ENCODE results near the gene SUSD2. TPM values are rescaled to one million over a fixed set of nuclear protein-coding genes. Genes with fewer than 3 reads are reported as not detected.
A peak's percentile ranks its signal among the peaks of the same experiment; 100 is the strongest.

The SUSD2 gene
- polyA plus RNA-seq, 2 donors: 0.73 to 1.4 TPM

DNA sequence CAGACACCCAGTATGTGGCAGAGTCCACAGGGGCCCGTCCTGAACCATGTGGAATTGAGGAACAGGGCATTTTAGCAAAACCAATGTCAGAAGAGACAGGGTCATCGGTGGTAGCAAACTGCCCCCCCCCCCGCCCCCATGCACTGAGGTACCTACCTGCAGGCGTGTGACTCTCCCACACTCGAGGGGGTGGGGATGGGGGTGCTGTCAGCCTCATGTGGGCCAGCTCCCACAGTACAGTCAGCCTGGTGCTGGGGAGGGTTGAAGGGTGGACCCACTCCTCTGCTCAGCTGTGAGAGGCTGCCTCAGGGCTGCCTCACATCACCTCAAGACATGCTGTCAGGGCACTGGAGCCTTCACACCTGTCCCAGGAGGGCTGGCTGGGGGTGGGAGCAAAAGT lies 10.7 kb upstream of the SUSD2 start:
- H3K4me1 ChIP-seq (ENCODE audit: control insufficient read depth in 2 of 2, insufficient read depth in 2 of 2, low read length in 1 of 2): no peaks in the 10 kb centered on the region
- H3K27me3 ChIP-seq (ENCODE audit: control insufficient read depth in 1 of 2, insufficient read depth in 2 of 2, low read length in 2 of 2): no peaks in the 10 kb centered on the region
- H3K4me3 ChIP-seq (ENCODE audit: low read depth in 1 of 2, low read length in 2 of 2): no peak overlapping the region
- H3K36me3 ChIP-seq (ENCODE audit: control insufficient read depth in 2 of 2, insufficient read depth in 2 of 2, low read length in 1 of 2): peaks cover 16 to 54% of the 10 kb centered on the region in 2 donors
- WGBS, 2 donors: 86 to 89% methylated on average over 5 of the region's 5 CpGs
- no peaks in the 10 kb centered on the region for H3K9me3 ChIP-seq (ENCODE audit: control insufficient read depth in 2 of 2, insufficient read depth in 1 of 2, low read depth in 1 of 2, low read length in 1 of 2)
- no peak overlapping the region for H3K27ac ChIP-seq (ENCODE audit: low read depth in 2 of 2, low read length in 1 of 2)

DNA sequence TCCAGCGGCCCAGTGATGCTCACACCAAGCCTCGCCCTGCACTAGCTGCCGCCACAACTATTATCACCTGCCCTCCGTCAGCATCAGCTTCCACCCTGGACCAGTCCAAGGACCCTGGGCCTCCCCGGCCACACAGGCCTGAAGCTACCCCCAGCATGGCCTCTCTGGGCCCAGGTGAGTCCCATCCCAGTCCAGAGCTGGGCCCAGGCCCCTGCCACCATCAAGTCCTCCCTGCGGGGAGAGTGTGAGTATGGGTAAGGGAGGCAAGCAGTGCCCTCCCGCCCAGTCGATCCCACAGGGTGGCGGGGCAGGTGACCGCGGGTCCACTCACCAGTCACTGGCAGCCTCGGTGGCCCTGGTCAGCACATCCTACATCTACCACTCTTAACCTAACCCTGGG lies 9.5 kb upstream of the SUSD2 start:
- no peaks in the 10 kb centered on the region for H3K27me3 ChIP-seq (ENCODE audit: control insufficient read depth in 1 of 2, insufficient read depth in 2 of 2, low read length in 2 of 2)
- no peak overlapping the region for H3K27ac ChIP-seq (ENCODE audit: low read depth in 2 of 2, low read length in 1 of 2)
- WGBS, 2 donors: 91 to 94% methylated on average over 12 of the region's 12 CpGs
- H3K9me3 ChIP-seq (ENCODE audit: control insufficient read depth in 2 of 2, insufficient read depth in 1 of 2, low read depth in 1 of 2, low read length in 1 of 2): no peaks in the 10 kb centered on the region
- H3K36me3 ChIP-seq (ENCODE audit: control insufficient read depth in 2 of 2, insufficient read depth in 2 of 2, low read length in 1 of 2): peaks cover 18 to 56% of the 10 kb centered on the region in 2 donors
- H3K4me3 ChIP-seq (ENCODE audit: low read depth in 1 of 2, low read length in 2 of 2): no peak overlapping the region
- no peaks in the 10 kb centered on the region for H3K4me1 ChIP-seq (ENCODE audit: control insufficient read depth in 2 of 2, insufficient read depth in 2 of 2, low read length in 1 of 2)

DNA sequence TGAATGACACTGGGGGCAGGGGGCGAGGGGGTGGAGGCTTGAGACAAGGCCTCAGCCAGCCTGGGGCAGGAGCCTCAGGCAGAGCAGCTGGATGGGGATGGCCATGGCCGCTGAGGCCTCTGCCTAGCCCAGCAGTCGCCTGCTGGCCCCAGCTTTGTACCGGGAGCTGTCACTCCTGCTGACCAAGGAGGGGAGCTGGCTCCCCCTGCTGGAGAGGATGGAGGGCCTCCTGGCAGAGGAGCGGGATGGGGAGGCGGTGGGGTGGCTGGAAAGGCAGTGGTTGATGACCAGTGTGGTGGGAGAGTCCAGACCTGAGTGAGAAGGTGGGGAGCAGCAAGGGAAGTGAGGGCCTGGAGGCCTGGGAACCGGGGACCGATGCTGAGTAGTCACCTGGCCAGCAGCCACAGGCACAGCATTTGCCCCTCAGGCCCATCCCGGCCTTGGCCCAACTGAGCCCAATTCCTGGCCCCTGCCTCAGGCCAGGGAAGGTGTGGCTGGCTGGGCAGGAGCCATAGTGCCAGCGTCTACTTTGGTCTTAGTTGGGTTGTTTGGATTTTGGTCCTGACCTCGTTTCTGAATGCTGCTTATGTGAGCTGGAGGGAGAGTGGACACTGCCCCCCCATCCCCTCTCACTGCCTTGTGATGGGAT lies 6.0 kb upstream of the SUSD2 start:
- Histone ChIP-seq H3K27me3 (ENCODE audit: control insufficient read depth in 1 of 2, insufficient read depth in 2 of 2, low read length in 2 of 2) (no peaks in the 10 kb centered on the region), H3K36me3 (ENCODE audit: control insufficient read depth in 2 of 2, insufficient read depth in 2 of 2, low read length in 1 of 2) (peaks cover 15 to 44% of the 10 kb centered on the region in 2 donors), H3K27ac (ENCODE audit: low read depth in 2 of 2, low read length in 1 of 2) (peak overlapping the region in 1 of 2 donors; percentile 44), H3K4me3 (ENCODE audit: low read depth in 1 of 2, low read length in 2 of 2) (no peak overlapping the region), H3K9me3 (ENCODE audit: control insufficient read depth in 2 of 2, insufficient read depth in 1 of 2, low read depth in 1 of 2, low read length in 1 of 2) (no peaks in the 10 kb centered on the region), H3K4me1 (ENCODE audit: control insufficient read depth in 2 of 2, insufficient read depth in 2 of 2, low read length in 1 of 2) (no peaks in the 10 kb centered on the region)
- 42 to 43% methylated on average over 11 of the region's 11 CpGs for WGBS, 2 donors

DNA sequence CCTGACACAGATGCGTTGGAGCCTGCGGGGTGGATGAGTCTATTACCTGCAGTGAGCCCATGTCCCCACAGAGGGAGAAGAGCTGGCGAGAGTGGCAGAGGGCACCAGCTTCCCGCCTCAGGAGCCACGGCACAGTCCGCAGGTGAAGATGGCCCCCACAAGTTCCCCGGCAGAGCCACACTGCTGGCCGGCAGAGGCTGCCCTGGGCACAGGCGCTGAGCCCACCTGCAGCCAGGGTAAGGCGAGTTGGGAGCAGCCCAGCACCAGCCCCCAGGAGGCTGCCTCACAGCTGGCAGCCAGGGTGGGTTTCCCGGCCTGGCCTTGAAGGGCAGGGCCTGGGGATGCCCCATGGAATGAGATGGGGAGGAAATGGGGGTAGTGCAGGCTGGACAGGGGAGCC lies 5.2 kb upstream of the SUSD2 start:
- peaks cover 15 to 42% of the 10 kb centered on the region in 2 donors for H3K36me3 ChIP-seq (ENCODE audit: control insufficient read depth in 2 of 2, insufficient read depth in 2 of 2, low read length in 1 of 2)
- H3K4me1 ChIP-seq (ENCODE audit: control insufficient read depth in 2 of 2, insufficient read depth in 2 of 2, low read length in 1 of 2): peaks cover 0 to 2% of the 10 kb centered on the region in 2 donors
- H3K27me3 ChIP-seq (ENCODE audit: control insufficient read depth in 1 of 2, insufficient read depth in 2 of 2, low read length in 2 of 2): no peaks in the 10 kb centered on the region
- 90 to 95% methylated on average over 11 of the region's 11 CpGs for WGBS, 2 donors
- H3K4me3 ChIP-seq (ENCODE audit: low read depth in 1 of 2, low read length in 2 of 2): no peak overlapping the region
- no peaks in the 10 kb centered on the region for H3K9me3 ChIP-seq (ENCODE audit: control insufficient read depth in 2 of 2, insufficient read depth in 1 of 2, low read depth in 1 of 2, low read length in 1 of 2)
- peak overlapping the region; percentile 11 to 55 for H3K27ac ChIP-seq (ENCODE audit: low read depth in 2 of 2, low read length in 1 of 2)

DNA sequence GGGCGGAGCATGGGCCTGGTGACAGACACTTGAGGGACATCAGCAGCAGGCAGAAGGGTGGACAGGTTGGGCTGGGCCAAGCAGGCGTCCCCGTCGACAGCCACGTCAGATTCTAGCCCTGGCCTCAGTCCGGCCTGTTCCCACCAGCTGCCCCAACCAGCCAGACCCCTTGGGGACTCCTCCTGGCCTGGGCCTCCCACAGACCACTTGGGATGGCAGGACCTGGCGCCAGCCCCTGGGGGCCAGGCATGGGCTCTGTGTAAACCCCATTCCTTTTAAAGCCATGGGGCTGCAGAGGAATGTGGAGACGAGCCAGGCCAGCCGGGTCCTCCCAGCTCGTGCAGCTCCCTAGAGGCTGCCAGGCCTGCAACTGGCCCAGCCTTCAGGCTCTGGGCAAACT lies 4.7 kb upstream of the SUSD2 start:
- Histone ChIP-seq H3K9me3 (ENCODE audit: control insufficient read depth in 2 of 2, insufficient read depth in 1 of 2, low read depth in 1 of 2, low read length in 1 of 2) (no peaks in the 10 kb centered on the region), H3K4me3 (ENCODE audit: low read depth in 1 of 2, low read length in 2 of 2) (no peak overlapping the region), H3K4me1 (ENCODE audit: control insufficient read depth in 2 of 2, insufficient read depth in 2 of 2, low read length in 1 of 2) (peaks cover 3 to 4% of the 10 kb centered on the region in 2 donors), H3K27me3 (ENCODE audit: control insufficient read depth in 1 of 2, insufficient read depth in 2 of 2, low read length in 2 of 2) (no peaks in the 10 kb centered on the region), H3K36me3 (ENCODE audit: control insufficient read depth in 2 of 2, insufficient read depth in 2 of 2, low read length in 1 of 2) (peaks cover 12 to 42% of the 10 kb centered on the region in 2 donors), H3K27ac (ENCODE audit: low read depth in 2 of 2, low read length in 1 of 2) (peak overlapping the region in 1 of 2 donors; percentile 55)
- WGBS, 2 donors: 69 to 80% methylated on average over 6 to 10 of the region's 10 CpGs

DNA sequence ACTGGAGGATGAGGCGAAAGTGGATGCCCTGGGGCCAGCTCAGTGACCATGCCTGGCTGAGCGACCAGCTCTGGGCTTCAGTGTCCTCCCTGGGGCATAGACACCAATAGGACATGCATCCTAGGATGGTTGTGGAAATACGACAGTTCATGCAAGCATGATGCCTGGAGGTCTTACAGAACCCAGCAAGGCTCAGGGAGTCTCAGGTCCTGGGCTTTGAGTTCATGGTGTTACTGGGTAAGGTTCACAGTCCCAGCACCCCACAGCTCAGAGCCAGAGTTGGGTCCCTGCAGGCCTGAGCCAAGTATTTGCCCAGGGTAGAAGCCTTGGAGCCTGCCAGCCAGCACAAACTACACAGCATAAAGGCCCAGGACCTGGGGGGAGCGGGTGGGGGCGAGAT lies 4.2 kb upstream of the SUSD2 start:
- 86 to 90% methylated on average over 5 of the region's 5 CpGs for WGBS, 2 donors
- peaks cover 11 to 38% of the 10 kb centered on the region in 2 donors for H3K36me3 ChIP-seq (ENCODE audit: control insufficient read depth in 2 of 2, insufficient read depth in 2 of 2, low read length in 1 of 2)
- no peaks in the 10 kb centered on the region for H3K9me3 ChIP-seq (ENCODE audit: control insufficient read depth in 2 of 2, insufficient read depth in 1 of 2, low read depth in 1 of 2, low read length in 1 of 2)
- H3K27ac ChIP-seq (ENCODE audit: low read depth in 2 of 2, low read length in 1 of 2): peak overlapping the region in 1 of 2 donors; percentile 59
- H3K27me3 ChIP-seq (ENCODE audit: control insufficient read depth in 1 of 2, insufficient read depth in 2 of 2, low read length in 2 of 2): no peaks in the 10 kb centered on the region
- H3K4me1 ChIP-seq (ENCODE audit: control insufficient read depth in 2 of 2, insufficient read depth in 2 of 2, low read length in 1 of 2): peaks cover 5 to 6% of the 10 kb centered on the region in 2 donors
- no peak overlapping the region for H3K4me3 ChIP-seq (ENCODE audit: low read depth in 1 of 2, low read length in 2 of 2)

DNA sequence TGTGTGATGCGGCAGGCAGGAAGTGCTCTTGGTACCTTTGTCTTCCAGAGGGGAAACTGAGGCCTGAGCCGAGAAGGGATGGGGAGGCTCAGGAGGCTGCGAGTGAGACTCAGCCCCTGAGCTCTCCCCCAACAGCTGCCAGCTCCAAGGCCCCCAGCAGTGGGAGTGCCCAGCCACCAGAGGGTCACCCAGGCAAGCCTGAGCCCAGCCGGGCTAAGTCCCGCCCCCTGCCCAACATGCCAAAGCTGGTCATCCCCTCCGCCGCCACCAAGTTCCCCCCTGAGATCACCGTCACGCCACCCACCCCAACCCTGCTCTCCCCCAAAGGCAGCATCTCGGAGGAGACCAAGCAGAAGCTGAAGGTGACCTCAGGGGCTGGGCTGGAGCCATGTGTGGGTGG lies 3.8 kb upstream of the SUSD2 start:
- peak overlapping the region in 1 of 2 donors; percentile 59 for H3K27ac ChIP-seq (ENCODE audit: low read depth in 2 of 2, low read length in 1 of 2)
- H3K27me3 ChIP-seq (ENCODE audit: control insufficient read depth in 1 of 2, insufficient read depth in 2 of 2, low read length in 2 of 2): no peaks in the 10 kb centered on the region
- H3K4me3 ChIP-seq (ENCODE audit: low read depth in 1 of 2, low read length in 2 of 2): no peak overlapping the region
- H3K36me3 ChIP-seq (ENCODE audit: control insufficient read depth in 2 of 2, insufficient read depth in 2 of 2, low read length in 1 of 2): peaks cover 7 to 34% of the 10 kb centered on the region in 2 donors
- 89 to 93% methylated on average over 10 of the region's 10 CpGs for WGBS, 2 donors
- H3K4me1 ChIP-seq (ENCODE audit: control insufficient read depth in 2 of 2, insufficient read depth in 2 of 2, low read length in 1 of 2): peaks cover 5 to 7% of the 10 kb centered on the region in 2 donors
- no peaks in the 10 kb centered on the region for H3K9me3 ChIP-seq (ENCODE audit: control insufficient read depth in 2 of 2, insufficient read depth in 1 of 2, low read depth in 1 of 2, low read length in 1 of 2)

DNA sequence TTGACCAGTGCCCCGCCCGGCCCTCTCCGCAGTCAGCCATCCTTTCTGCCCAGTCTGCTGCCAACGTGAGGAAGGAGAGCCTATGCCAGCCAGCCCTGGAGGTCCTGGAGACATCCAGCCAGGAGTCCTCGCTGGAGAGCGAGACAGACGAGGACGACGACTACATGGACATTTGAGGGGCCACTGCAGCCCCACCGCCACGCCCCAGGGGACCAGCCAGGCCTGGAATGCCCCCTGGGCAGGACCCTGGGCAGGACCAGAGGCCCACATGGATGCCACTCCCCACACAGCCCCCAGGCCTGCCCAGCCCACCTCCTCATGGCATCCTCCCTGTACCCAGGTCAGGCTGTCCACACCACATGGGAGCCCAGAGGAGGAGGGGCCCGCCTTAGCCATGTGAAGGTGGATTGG lies 3.3 kb upstream of the SUSD2 start:
- H3K27ac ChIP-seq (ENCODE audit: low read depth in 2 of 2, low read length in 1 of 2): no peak overlapping the region
- no peaks in the 10 kb centered on the region for H3K9me3 ChIP-seq (ENCODE audit: control insufficient read depth in 2 of 2, insufficient read depth in 1 of 2, low read depth in 1 of 2, low read length in 1 of 2)
- no peaks in the 10 kb centered on the region for H3K27me3 ChIP-seq (ENCODE audit: control insufficient read depth in 1 of 2, insufficient read depth in 2 of 2, low read length in 2 of 2)
- peaks cover 5 to 7% of the 10 kb centered on the region in 2 donors for H3K4me1 ChIP-seq (ENCODE audit: control insufficient read depth in 2 of 2, insufficient read depth in 2 of 2, low read length in 1 of 2)
- no peak overlapping the region for H3K4me3 ChIP-seq (ENCODE audit: low read depth in 1 of 2, low read length in 2 of 2)
- H3K36me3 ChIP-seq (ENCODE audit: control insufficient read depth in 2 of 2, insufficient read depth in 2 of 2, low read length in 1 of 2): peaks cover 3 to 28% of the 10 kb centered on the region in 2 donors
- WGBS, 2 donors: 86 to 90% methylated on average over 9 to 12 of the region's 12 CpGs

DNA sequence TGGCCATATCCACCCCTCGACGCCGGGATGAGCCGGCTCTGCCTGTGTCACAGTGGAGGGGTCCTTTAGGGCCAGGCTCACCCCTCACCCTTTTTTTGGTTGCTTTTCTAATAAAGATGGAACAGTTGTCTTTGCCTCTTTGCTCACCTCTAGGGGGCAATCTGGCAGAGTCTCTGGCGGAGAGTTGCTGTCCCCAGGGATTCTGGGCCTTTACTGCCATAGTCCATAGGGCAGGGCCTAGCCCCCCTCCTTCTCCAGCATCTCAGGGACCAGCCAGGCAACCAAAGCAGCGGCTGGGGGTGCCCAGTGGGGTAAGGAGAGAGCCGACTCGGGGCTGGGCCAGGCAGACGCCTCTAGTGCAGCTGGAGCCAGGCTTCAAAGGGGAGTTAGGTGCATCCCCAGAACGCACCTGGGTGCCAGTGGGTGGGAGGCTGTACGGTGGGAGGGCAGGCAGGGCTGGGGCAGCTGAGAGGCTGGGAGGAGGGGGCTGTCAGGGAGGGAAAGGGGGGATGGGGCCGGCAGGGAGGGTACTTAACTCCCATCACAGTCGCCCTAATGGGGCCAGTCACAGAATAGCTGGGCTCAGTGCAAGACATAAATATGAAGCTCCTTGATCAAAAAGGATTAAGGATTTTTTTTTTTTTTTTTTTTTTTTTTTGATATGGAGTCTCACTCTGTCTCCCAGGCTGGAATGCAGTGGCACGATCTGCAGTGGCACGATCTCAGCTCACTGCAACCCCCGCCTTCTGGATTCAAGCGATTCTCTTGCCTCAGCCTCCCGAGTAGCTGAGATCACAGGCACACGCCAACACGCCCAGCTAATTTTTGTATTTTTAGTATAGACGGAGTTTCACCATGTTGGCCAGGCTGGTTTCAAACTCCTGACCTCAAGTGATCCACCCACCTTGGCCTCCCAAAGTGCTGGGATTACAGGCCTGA lies 2.5 kb upstream of the SUSD2 start:
- H3K27ac ChIP-seq (ENCODE audit: low read depth in 2 of 2, low read length in 1 of 2): no peak overlapping the region
- peaks cover 7 to 8% of the 10 kb centered on the region in 2 donors for H3K4me1 ChIP-seq (ENCODE audit: control insufficient read depth in 2 of 2, insufficient read depth in 2 of 2, low read length in 1 of 2)
- WGBS, 2 donors: 78 to 79% methylated on average over 21 of the region's 21 CpGs

More for the DNA sequence above, 2.5 kb upstream of the SUSD2 start:
- no peak overlapping the region for H3K4me3 ChIP-seq (ENCODE audit: low read depth in 1 of 2, low read length in 2 of 2)
- H3K9me3 ChIP-seq (ENCODE audit: control insufficient read depth in 2 of 2, insufficient read depth in 1 of 2, low read depth in 1 of 2, low read length in 1 of 2): no peaks in the 10 kb centered on the region
- no peaks in the 10 kb centered on the region for H3K27me3 ChIP-seq (ENCODE audit: control insufficient read depth in 1 of 2, insufficient read depth in 2 of 2, low read length in 2 of 2)
- H3K36me3 ChIP-seq (ENCODE audit: control insufficient read depth in 2 of 2, insufficient read depth in 2 of 2, low read length in 1 of 2): peaks cover 3 to 25% of the 10 kb centered on the region in 2 donors
